ENCODE measurements around the gene LRP5.
"Not testable (repeated sequence)": the region's sequence is repeated elsewhere in the genome, so short reads cannot be mapped to it uniquely, and the experiment has no call there.

The LRP5 gene

GRCh38 chr11:68423481-68423880, 111.1 kb downstream of the LRP5 start:
- no peak for DNase-seq (ENCODE audit: low read depth)

GRCh38 chr11:68424101-68424632, 111.8 kb downstream of the LRP5 start:
- DNase-seq (ENCODE audit: low read depth): no peak

- DNase-seq (ENCODE audit: low read depth): no peak
These were observed 112.8 kb downstream of the LRP5 start for GRCh38 chr11:68424981-68425865.

GRCh38 chr11:68425866-68426380, 113.5 kb downstream of the LRP5 start:
- no peak for DNase-seq (ENCODE audit: low read depth)

GRCh38 chr11:68429661-68430060, 117.3 kb downstream of the LRP5 start:
- DNase-seq (ENCODE audit: low read depth): no peak

GRCh38 chr11:68430384-68430783, 118.0 kb downstream of the LRP5 start:
- no peak for DNase-seq (ENCODE audit: low read depth)

- DNase-seq (ENCODE audit: low read depth): no peak
These were observed 118.4 kb downstream of the LRP5 start for GRCh38 chr11:68430801-68431200.

- DNase-seq (ENCODE audit: low read depth): no peak
These were observed 119.7 kb downstream of the LRP5 start for GRCh38 chr11:68431984-68432645.

- DNase-seq (ENCODE audit: low read depth): no peak
These were observed 120.5 kb downstream of the LRP5 start for GRCh38 chr11:68432874-68433273.

GRCh38 chr11:68433541-68433940, 121.2 kb downstream of the LRP5 start:
- DNase-seq (ENCODE audit: low read depth): no peak

- DNase-seq (ENCODE audit: low read depth): not testable (repeated sequence)
These were observed 121.8 kb downstream of the LRP5 start for GRCh38 chr11:68434159-68434558.

GRCh38 chr11:68436162-68436888, 123.9 kb downstream of the LRP5 start:
- DNase-seq (ENCODE audit: low read depth): no peak

GRCh38 chr11:68436985-68437926, 124.9 kb downstream of the LRP5 start:
- DNase-seq (ENCODE audit: low read depth): no peak

- no peak for DNase-seq (ENCODE audit: low read depth)
These were observed 125.7 kb downstream of the LRP5 start for GRCh38 chr11:68437927-68438657.

- DNase-seq (ENCODE audit: low read depth): no peak
These were observed 126.4 kb downstream of the LRP5 start for GRCh38 chr11:68438658-68439259.

GRCh38 chr11:68439355-68440065, 127.1 kb downstream of the LRP5 start:
- DNase-seq (ENCODE audit: low read depth): no peak

GRCh38 chr11:68440224-68440623, 127.8 kb downstream of the LRP5 start:
- no peak for DNase-seq (ENCODE audit: low read depth)

- no peak for DNase-seq (ENCODE audit: low read depth)
These were observed 129.3 kb downstream of the LRP5 start for GRCh38 chr11:68441466-68442230.

GRCh38 chr11:68442433-68442832, 130.0 kb downstream of the LRP5 start:
- no peak for DNase-seq (ENCODE audit: low read depth)

All from activated T-cell treated with anti-CD3 and anti-CD28 coated beads for 1 hour (primary cell).